Measurements from ENCODE around the gene RNF17. TPM values are rescaled to one million over a fixed set of nuclear protein-coding genes. Genes with fewer than 3 reads are reported as not detected.

RNF17 gene
- total and polyA plus RNA-seq, 10 of the 15 experiments (the other 5 are each of a cell fraction or from before 2014, with no cell fraction given), result not detected

GRCh38 chr13:24900507-24900906, 136.5 kb downstream of the RNF17 start:
- H3K9me3 ChIP-seq (replicated peaks; ENCODE audit: control insufficient read depth, insufficient read depth, low read length), result no peaks in the 10 kb centered on the region
- no TSS peak for BruUV-seq (replicated peaks)
- ChIA-PET CTCF (no interaction called here), SMC1A (ENCODE audit: uncharacterized antibody, unreplicated experiment) (no interaction called here), POLR2A (no interaction called here), RAD21 (ENCODE audit: unreplicated experiment) (interaction anchor here (0.6 kb wide), 1 partner anchor 952 kb away, joined by 3 read pairs; no protein-coding TSS in a partner anchor)
- H3K4me1 ChIP-seq (ENCODE audit: control insufficient read depth, insufficient read depth, low read length), result peaks cover 5% of the 10 kb centered on the region; the same call in 1 of the 2 replicates
- peaks cover 8 to 21% of the 10 kb centered on the region in 2 experiments for H3K36me3 ChIP-seq (ENCODE audit: control insufficient read depth in 2 of 2, insufficient read depth in 2 of 2, low read length in 1 of 2)
- H3K9ac ChIP-seq (ENCODE audit: control insufficient read depth, insufficient read depth, low read length), result no peak overlapping the region
- H3K4me2 ChIP-seq (ENCODE audit: control insufficient read depth, insufficient read depth), result no peak overlapping the region
- no peaks in the 10 kb centered on the region for H3K27me3 ChIP-seq (replicated peaks in 1 of 2; ENCODE audit: control insufficient read depth in 2 of 2, insufficient read depth in 2 of 2, low read length in 1 of 2)
- H3K79me2 ChIP-seq (ENCODE audit: control insufficient read depth, insufficient read depth, low read length), result no peaks in the 10 kb centered on the region
- DNase-seq (ENCODE audit: low read depth, low spot score), result no peak
- in situ Hi-C loops (cut with MboI) (no loop called here), intact Hi-C loops (cut with micrococcal nuclease; ENCODE audit: unreplicated experiment) (no loop called here)
- peak; percentile 80 for ATAC-seq
- no peak overlapping the region for H3K27ac ChIP-seq (ENCODE audit: control insufficient read depth, insufficient read depth)
- WGBS (ENCODE audit: insufficient coverage, insufficient replicate concordance, low lambda C conversion rate, missing lambda C conversion rate), result 47% methylated on average over 7 of the region's 9 CpGs
- no peak overlapping the region for H2AFZ ChIP-seq (ENCODE audit: control insufficient read depth, low read depth, low read length)
- no peak overlapping the region for H3K4me3 ChIP-seq
- no peaks in the 10 kb centered on the region for H4K20me1 ChIP-seq (ENCODE audit: control insufficient read depth, insufficient read depth)
- no peak for FAIRE-seq
- TF ChIP-seq SPI1 (IDR thresholded peaks at IDR 0.05; ENCODE audit: borderline replicate concordance, insufficient read depth, low read depth, low read length), result peak; percentile 49; the same call in 1 of the 2 replicates
- no peak for TF ChIP-seq PKNOX1 (IDR thresholded peaks at IDR 0.05)
- TF ChIP-seq BCLAF1 (IDR thresholded peaks at IDR 0.05), result no peak
- no peak for TF ChIP-seq MEF2B (IDR thresholded peaks at IDR 0.05; ENCODE audit: partially characterized antibody, poor library complexity, severe bottlenecking)
- TF ChIP-seq SMAD5 (IDR thresholded peaks at IDR 0.05; ENCODE audit: low read depth), result no peak
- TF ChIP-seq NR2C1 (IDR thresholded peaks at IDR 0.05), result no peak

All from GM12878 (cell line).